Transverse colon (tissue), 3 donors: ENCODE results near the gene DOCK9.

Experiments used
- EP300 ChIP-seq: sonication (generic); formaldehyde crosslinking; IDR thresholded peaks from one replicate; pipeline ENCODE4 v1.6.1; 2017; ENCODE audit warnings: antibody characterized with exemption, low read depth
- TF ChIP-seq, protein P1 (sequence below), 5 experiments: fragments of 200-600 bp in 3 of 5; fragments of 450-650 bp in 2 of 5; sonication (generic) in 3 of 5; IDR thresholded peaks; 1 replicate in 2 of 5; 2 replicates in 3 of 5; pipeline ENCODE4 v1.5.1; 2016 to 2017; ENCODE audit warnings: antibody characterized with exemption in 5 of 5, inconsistent platforms in 3 of 5, mild to moderate bottlenecking in 2 of 5, moderate library complexity in 1 of 5

DNA sequence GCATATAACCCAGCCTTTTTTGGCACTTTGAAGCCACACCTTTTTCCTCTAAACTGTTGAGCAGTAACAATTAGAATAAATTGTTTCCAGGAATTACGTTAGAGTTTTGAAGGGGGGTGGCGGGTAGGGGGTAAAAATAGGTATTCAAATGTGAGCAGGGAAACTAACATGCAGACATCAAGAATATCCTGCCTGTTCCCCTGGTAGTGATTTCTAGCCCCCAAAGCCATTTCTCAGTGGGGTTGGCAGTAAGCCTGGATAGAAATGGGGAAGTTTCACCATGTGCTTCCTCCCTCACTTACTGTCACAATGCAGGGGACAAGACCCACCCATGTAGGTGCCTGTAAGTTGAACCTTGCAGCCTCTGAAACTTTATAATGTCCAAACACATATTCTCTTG is 3.8 kb downstream of the DOCK9 start:
- TF ChIP-seq, protein P1, sequence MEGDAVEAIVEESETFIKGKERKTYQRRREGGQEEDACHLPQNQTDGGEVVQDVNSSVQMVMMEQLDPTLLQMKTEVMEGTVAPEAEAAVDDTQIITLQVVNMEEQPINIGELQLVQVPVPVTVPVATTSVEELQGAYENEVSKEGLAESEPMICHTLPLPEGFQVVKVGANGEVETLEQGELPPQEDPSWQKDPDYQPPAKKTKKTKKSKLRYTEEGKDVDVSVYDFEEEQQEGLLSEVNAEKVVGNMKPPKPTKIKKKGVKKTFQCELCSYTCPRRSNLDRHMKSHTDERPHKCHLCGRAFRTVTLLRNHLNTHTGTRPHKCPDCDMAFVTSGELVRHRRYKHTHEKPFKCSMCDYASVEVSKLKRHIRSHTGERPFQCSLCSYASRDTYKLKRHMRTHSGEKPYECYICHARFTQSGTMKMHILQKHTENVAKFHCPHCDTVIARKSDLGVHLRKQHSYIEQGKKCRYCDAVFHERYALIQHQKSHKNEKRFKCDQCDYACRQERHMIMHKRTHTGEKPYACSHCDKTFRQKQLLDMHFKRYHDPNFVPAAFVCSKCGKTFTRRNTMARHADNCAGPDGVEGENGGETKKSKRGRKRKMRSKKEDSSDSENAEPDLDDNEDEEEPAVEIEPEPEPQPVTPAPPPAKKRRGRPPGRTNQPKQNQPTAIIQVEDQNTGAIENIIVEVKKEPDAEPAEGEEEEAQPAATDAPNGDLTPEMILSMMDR (IDR thresholded peaks at IDR 0.05) = no peak
- TF ChIP-seq EP300 = no peak
